HG02884 (cell line): ENCODE measurements around the gene FAM234B.
"Not testable (repeated sequence)": the region's sequence is repeated elsewhere in the genome, so short reads cannot be mapped to it uniquely, and the experiment has no call there.

Source experiments
- ATAC-seq: cut with Tn5 transposase; IDR thresholded peaks from one replicate; pipeline ENCODE4 v1.9.1; 2021; ENCODE audit warnings: mild to moderate bottlenecking, moderate library complexity; ENCODE audit not compliant: unreplicated experiment

FAM234B gene

GRCh38 chr12:13022851-13023271 lies 21.3 kb upstream of the FAM234B start:
- ATAC-seq: no peak

DNA sequence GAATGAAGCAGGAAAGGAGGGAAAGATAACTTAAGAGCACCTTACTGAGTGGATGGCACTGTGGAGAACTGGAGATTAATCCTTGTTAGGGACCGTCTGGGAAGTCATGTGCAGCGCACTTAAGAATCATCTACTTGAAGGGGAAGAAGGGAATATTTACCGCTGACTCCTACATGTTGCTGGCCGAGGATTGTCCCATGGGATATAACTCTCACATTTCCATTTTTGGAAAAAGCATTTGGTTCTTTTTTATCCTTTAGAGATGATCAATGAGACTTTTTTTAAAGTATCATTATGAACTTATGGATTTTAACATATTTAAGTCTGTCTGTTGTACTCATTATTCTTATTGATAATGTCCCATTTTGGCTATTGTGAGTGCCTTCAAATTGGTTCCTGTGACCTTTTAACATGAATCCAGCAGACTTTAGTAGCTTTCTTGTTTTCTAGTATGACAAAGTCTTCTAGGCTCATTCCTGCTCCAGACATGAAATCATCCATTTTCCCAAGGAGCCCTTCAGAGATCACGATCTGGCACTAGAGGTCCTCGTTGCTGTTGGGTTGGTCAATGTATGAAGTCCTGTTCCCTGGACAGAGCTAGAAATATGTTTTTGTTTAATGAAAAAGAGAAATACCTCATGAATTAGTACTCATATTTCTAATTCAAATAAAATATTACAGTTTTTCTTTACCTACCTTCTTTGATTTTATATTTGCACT lies 20.2 kb upstream of the FAM234B start:
- ATAC-seq: no peak

GRCh38 chr12:13024531-13024916 lies 19.7 kb upstream of the FAM234B start:
- no peak for ATAC-seq

- ATAC-seq: no peak
These were observed 17.9 kb upstream of the FAM234B start for GRCh38 chr12:13026286-13026685.

DNA sequence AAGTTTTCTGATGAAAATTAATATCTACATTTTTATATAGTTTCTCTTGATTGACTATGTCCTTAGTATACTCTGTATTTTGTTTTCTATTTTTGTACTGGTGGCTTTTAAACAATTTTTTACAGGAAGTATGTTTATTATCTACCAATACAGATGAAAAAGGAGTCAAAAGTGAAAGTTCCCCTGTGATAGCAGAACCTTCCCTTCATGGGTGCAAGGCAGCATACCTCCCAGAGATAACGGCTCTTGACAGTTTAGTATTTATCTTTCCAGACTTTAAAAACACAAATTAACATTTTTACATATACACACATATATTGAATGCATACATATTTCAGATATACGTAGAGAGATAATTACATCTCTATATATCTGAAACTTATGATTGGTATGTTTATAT lies 17.1 kb upstream of the FAM234B start:
- ATAC-seq: no peak

GRCh38 chr12:13027508-13027907 lies 16.7 kb upstream of the FAM234B start:
- no peak for ATAC-seq

- ATAC-seq: no peak
These were observed 15.2 kb upstream of the FAM234B start for GRCh38 chr12:13028825-13029570.

GRCh38 chr12:13030541-13031291 lies 13.5 kb upstream of the FAM234B start:
- no peak for ATAC-seq

GRCh38 chr12:13032164-13032563 lies 12.0 kb upstream of the FAM234B start:
- no peak for ATAC-seq

DNA sequence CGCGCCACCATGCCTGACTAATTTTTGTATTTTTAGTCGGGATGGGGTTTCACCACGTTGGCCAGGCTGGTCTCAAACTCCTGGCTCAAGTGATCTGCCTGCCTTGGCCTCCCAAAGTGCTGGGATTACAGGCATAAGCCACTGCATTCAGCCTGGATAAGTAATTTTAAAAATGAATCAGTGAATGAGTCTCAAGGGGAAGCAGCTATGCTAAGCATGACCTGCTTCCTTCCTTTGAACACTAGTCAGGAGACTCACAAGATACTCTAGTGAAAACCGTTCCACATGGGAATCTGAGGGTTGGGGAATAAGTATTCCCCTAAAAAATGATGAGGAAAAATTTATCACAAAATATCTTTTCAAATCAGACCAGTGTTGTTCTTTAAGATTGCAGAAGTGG lies 10.7 kb upstream of the FAM234B start:
- ATAC-seq: no peak

DNA sequence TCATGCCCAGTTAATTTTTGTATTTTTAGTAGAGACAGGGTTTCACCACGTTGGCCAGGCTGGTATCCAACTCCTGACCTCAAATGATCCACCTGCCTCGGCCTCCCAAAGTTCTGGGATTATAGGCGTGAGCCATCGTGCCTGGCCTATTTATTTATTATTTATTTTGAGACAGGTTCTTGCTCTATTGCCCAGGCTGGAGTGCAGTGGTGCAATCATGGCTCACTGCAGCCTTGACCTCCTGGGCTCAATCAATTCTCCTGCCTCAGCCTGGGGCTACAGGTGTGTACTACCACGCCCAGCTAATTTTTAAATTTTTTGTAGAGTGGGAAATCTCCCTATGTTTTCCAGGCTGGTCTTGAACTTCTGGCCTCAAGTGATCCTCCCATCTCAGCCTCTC lies 8.8 kb upstream of the FAM234B start:
- not testable (repeated sequence) for ATAC-seq

DNA sequence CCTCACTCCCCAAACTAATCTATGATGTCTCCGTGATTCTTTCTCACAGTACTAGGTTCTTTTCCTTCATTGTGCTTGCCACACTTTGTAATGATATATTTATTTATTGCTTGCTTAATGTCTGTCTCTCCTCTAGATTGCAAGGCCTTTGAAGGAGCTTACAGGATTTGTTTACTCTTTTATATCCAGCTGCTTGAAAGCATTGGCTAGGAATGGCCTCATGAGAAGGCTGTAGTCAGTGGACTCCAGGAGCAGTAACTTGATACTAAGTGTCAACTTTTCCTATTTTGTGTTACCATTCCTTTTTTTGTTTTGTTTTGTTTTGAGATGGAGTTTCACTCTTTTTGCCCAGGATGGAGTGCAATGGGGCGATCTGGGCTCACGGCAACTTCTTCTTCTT lies 7.3 kb upstream of the FAM234B start:
- no peak for ATAC-seq

DNA sequence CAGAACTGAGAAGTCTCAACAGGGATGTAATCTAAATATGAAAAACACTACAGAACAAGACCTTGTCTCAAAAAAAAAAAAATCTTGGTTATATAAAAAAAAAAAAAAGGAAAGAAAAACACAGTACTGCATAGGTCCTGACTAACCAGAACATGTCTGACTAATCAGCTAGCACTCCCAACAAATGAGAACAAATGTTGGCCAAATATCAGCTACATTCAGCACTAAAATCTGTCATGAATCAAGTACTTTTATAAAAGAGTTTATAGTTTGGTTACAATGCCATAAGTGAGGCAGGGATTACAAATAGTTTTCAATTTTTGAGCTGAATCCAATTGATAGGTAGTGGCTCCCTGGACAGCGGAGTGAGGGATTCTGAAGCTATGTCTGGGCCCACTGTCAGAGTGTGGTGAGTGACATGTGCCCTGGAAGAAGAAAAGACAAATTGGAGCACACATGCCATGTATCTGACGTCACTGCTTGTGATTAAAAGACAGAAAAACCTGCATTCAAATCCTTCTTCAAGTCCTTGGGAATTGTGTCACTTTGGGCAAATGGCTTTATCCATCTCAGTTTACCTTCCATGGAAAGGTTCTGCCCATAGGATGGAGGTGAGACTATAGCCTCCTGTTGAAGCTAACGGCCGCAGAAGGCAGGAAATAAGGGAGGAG lies 5.6 kb upstream of the FAM234B start:
- no peak for ATAC-seq

- no peak for ATAC-seq
These were observed 4.7 kb upstream of the FAM234B start for GRCh38 chr12:13039328-13039956.

DNA sequence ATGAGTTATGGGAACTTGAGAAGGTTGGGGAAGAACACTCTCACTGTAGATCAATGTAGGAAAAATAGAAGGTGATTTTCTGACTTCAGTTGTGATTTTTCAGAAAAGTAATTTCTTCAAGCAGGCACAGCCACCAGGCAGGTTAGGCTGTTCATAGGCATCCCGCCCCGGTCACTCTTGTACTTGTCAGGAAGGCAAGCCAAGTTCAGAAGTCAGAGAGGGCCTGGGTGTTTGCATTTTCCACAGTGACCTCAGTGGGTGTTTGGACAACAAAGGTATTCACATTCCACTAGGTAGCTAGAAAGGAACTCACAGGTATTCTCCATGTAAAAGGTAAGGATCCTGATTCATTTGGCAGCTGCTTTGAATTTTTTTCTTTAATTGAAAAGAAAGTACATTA lies 3.0 kb upstream of the FAM234B start:
- no peak for ATAC-seq

- ATAC-seq: no peak
These were observed 1.4 kb upstream of the FAM234B start for GRCh38 chr12:13042666-13043230.

DNA sequence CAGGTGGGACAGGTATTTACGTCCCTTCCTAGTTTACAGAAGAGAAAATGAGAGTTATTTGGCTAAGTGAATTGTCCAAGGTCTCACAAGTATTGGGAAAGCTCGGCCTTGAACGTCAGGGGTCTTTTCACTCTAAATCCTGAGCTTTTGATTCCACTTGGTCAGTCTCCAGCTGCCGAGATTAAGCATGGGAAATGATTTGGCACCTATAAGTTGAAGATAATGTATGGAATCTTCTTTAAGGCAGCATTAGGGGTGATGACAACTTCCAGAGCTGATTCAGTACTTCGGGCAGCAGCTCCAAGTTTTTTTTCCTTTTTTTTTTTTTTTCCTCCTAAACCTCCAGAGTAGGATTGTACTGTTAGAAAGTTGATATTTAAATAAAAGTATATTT lies 722 bp downstream of the FAM234B start:
- no peak for ATAC-seq

DNA sequence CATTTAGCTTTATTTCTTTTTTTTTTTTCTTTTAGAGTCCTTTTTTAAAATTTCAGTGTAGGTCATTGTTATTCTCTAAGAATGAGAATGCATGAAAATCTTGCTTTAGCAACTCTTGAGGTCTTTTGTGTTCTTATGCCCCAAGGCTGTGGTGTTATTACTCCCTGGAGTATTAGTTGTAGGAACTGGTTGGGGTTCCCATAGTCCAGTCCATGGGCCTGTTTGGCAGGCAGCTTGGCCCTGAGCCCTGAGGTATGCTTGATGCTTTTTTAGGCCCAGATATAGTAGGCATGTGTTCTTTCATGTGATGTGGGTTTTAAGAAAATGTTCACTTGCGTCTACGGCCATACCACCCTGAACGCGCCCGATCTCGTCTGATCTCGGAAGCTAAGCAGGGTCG lies 1.6 kb downstream of the FAM234B start:
- ATAC-seq: no peak

DNA sequence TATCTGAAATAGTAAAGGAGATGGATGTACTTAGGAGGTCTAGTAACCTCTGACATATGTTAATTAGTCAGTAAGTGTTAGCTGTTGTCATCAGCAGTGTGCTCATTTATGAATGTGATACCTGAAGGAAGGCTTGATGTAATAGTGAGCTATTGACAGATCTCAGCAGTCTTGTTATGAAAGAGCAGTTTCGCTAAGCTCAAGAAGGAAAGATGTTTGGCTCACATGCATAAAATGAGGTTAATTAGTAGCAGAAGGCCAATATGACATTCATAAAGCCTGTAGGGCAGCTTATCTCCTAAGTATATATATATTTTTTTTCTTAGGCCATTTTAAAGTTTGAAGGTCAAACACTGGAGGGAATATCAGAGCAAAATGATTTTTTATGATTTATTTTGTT lies 2.8 kb downstream of the FAM234B start:
- ATAC-seq: no peak

DNA sequence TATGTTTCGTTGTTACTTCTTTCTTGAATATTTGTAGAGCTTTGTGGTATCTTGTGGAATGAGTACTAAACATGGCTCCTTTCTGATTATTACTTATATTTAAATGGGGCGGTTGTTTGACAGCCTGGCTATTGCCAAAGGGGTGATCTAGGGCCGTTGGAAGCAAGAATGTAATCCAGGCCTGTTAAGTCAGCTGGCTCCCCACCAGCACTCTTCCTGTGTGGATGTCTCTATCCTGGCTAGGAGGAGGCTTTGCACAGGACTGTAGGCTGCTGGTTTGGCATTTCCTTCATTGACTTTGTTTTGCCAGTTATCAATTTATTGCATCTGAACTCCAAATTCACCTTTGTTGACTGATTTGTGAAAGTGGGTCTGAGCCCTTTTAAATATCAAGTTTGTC lies 5.6 kb downstream of the FAM234B start:
- ATAC-seq: no peak

DNA sequence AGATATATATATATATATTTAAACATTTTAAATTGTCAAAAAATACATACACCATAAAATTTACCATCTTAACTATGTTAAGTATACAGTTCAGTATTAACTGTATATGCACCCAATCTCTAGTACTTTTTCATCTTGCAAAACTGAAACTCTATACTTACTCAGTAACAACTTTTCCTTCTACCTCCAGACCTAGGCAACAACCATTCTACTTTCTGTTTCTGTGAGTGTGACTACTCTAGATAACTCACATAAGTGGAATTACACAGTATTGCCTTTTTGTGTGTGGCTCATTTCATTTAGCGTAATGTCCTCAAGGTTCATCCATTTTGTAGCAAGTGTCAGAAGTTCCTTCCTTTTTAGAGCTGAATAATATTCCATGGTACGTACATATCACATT lies 8.2 kb downstream of the FAM234B start:
- ATAC-seq: no peak
